ENCODE results near the gene HIP1R. TPM values are rescaled to one million over a fixed set of nuclear protein-coding genes. Genes with fewer than 3 reads are reported as not detected.
A peak's percentile ranks its signal among the peaks of the same experiment; 100 is the strongest.

HIP1R gene
- total and polyA plus RNA-seq, 2 of the 8 experiments (the other 6 are each of a cell fraction or from before 2014, with no cell fraction given): 11.2 to 14.5 TPM

DNA sequence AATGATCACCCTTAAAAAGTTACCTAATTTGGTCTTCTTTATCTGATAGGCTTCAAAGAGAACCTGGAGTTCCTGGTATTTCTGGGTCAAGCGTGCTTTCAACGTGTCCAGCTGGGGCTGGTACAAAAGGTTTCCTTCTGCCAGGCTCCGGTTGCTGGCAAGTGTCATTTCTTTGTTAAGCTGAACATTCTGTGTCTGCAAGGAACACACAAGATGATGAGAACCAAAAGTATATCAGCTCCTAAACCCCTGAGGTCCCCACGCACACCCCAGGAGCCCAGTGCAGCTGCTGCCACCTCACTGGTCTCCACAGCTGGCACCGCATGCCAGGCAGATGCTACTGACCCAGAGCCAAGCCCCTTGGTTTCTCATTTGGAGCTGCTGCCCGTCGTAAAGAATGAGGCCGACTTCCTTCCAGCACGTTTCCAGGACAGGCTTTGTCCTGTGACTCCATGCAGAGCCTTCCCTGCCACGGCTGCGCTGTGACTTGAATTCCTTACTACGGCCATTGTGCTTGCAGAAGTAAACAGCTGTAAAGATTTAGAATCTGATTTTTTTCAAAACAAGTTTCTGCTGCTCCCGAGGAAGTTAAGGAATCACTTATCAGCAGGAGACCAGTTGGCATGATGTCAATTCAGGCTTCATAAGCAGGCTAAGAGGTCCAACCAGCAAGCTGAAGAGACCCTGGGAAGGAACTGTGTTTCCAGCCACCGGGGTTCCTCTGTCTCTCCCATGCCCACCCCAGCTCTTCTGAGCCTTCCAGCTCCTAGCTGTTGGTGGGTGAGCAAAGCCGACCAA lies 35.8 kb downstream of the HIP1R start:
- POLR2A ChIA-PET (ENCODE audit: partially characterized antibody): interaction anchor here (0.9 to 1.9 kb wide), 11 partner anchors 9 to 103 kb away, joined by 3 to 8 read pairs (median 3); partner anchors contain the start of gene ABCB9
- Histone ChIP-seq H3K4ac (replicated peaks; ENCODE audit: insufficient read length, low read depth, low read length) (no peak overlapping the region), H3K4me1 (replicated peaks in 1 of 4; ENCODE audit: control insufficient read depth in 3 of 4, insufficient read depth in 4 of 4, low read length in 3 of 4) (peaks cover 6 to 25% (median 9%) of the 10 kb centered on the region in 4 experiments), H3K79me1 (ENCODE audit: low read depth, low read length) (peaks cover 4% of the 10 kb centered on the region), H3K36me3 (ENCODE audit: control insufficient read depth in 2 of 4, insufficient read depth in 4 of 4, low read length in 3 of 4) (peaks cover 0 to 24% (median 8%) of the 10 kb centered on the region in 4 experiments; a peak in 4 of 8 replicates), H2BK20ac (ENCODE audit: low read length) (no peak overlapping the region), H4K5ac (ENCODE audit: insufficient read length, low read depth, low read length) (no peak overlapping the region), H3K18ac (ENCODE audit: extremely low read depth, low read length) (no peak overlapping the region), H3K4me2 (ENCODE audit: insufficient read depth in 1 of 2, low read depth in 2 of 2, low read length in 2 of 2) (0 out of 4 replicates have a peak overlapping the region, but pooled peaks of 1 of the 2 experiments have one; percentile 32), H3K23ac (ENCODE audit: insufficient read length) (no peak overlapping the region), H3K27ac (ENCODE audit: low read depth, low read length) (no peak overlapping the region), H2BK12ac (ENCODE audit: low read depth, low read length) (no peak overlapping the region), H2AK5ac (ENCODE audit: low read depth, low read length) (no peak overlapping the region; the same call in 1 of the 2 replicates), H4K20me1 (replicated peaks in 1 of 2; ENCODE audit: control insufficient read depth in 1 of 2, insufficient read depth in 2 of 2, low read length in 2 of 2) (peaks cover 56 to 73% of the 10 kb centered on the region in 2 experiments), H3K9me3 (ENCODE audit: insufficient read depth in 2 of 2, low read depth in 1 of 2, low read length in 1 of 2) (no peaks in the 10 kb centered on the region), H4K91ac (replicated peaks; ENCODE audit: insufficient read length, low read length) (no peak overlapping the region), H3K9ac (replicated peaks in 1 of 4; ENCODE audit: extremely low read depth in 1 of 4, low read depth in 3 of 4, low read length in 3 of 4) (no peak overlapping the region), H3K56ac (replicated peaks; ENCODE audit: insufficient read length, low read depth, low read length) (no peak overlapping the region), H2BK15ac (ENCODE audit: low read length) (no peak overlapping the region), H2BK120ac (replicated peaks; ENCODE audit: low read depth, low read length) (no peak overlapping the region), H3K79me2 (ENCODE audit: control insufficient read depth in 1 of 2, insufficient read depth in 2 of 2, low read length in 2 of 2) (no peaks in the 10 kb centered on the region), H3K27me3 (replicated peaks in 1 of 4; ENCODE audit: control insufficient read depth in 3 of 4, extremely low read depth in 1 of 4, insufficient read depth in 3 of 4, low read length in 3 of 4) (peaks cover 50 to 85% (median 82%) of the 10 kb centered on the region in 4 experiments), H3K4me3 (ENCODE audit: extremely low read depth in 1 of 4, insufficient read depth in 2 of 4, low read depth in 3 of 4, low read length in 4 of 4) (no peak overlapping the region), H3K14ac (ENCODE audit: insufficient read length) (no peak overlapping the region), H4K8ac (ENCODE audit: extremely low read depth, insufficient read depth, low read length) (peak overlapping the region; percentile 29), H2AFZ (ENCODE audit: low read length) (no peak overlapping the region), H3K23me2 (ENCODE audit: low read depth, low read length) (no peaks in the 10 kb centered on the region), H2BK5ac (ENCODE audit: low read depth, low read length) (no peak overlapping the region)
- FAIRE-seq (no peak), DNase-seq (ENCODE audit: low read depth in 1 of 2, low spot score in 2 of 2) (no peak)
- CTCF ChIA-PET (ENCODE audit: partially characterized antibody): interaction anchor here (0.6 to 20.1 kb wide), 13 partner anchors 10 to 367 kb away, joined by 3 to 473 read pairs (median 4); no protein-coding TSS in a partner anchor
- WGBS, 2 experiments (ENCODE audit: extremely low coverage in 1 of 2, insufficient coverage in 1 of 2, insufficient read length in 1 of 2, insufficient replicate concordance in 2 of 2, low coverage in 1 of 2, low lambda C conversion rate in 2 of 2, missing lambda C conversion rate in 1 of 2): 86% methylated on average over 15 of the region's 15 CpGs; no CpG with 5 or more reads in 1 of the 2 experiments
- TF ChIP-seq CBX5 (IDR thresholded peaks at IDR 0.05; ENCODE audit: low read depth, low read length) (no peak), SIN3A (conservative IDR thresholded peaks at IDR 0.05 in 1 of 2, IDR thresholded peaks at IDR 0.05 in 1 of 2; ENCODE audit: low read depth in 1 of 2, low read length in 2 of 2) (no peak), YY1 (IDR thresholded peaks at IDR 0.05; ENCODE audit: low read depth, low read length) (no peak), EZH2 (IDR thresholded peaks at IDR 0.05; ENCODE audit: low read depth, low read length, severe bottlenecking) (peak; percentile 28), NANOG (IDR thresholded peaks at IDR 0.05; ENCODE audit: insufficient read depth, low read depth, low read length, poor library complexity, severe bottlenecking) (no peak), TAF7 (optimal IDR thresholded peaks at IDR 0.05; ENCODE audit: borderline replicate concordance, low read depth, low read length) (no peak)
